ENCODE results near the gene H2BK1. TPM values are rescaled to one million over a fixed set of nuclear protein-coding genes. Genes with fewer than 3 reads are reported as not detected.

H2BK1 gene
- total RNA-seq, 1 donor from 2014 or later: not detected

DNA sequence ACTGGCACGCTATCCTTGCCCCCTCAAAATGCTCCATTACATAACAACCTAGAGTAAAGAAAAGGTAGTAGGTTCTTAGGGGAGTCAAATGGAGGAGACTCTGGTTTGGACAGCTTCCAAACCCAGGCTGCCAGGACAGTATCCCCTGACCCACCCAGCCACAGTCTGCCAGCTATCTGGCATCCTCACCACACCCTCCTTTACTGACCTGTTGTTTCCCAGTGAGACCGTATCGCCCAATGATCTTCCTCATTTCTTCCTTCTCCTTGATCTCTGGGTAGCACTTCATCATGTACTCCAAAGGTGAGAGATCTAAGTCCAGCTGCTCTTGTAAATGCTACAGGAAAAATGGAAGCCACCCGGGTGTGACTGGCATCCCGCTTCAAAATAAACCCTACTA is 5.1 kb upstream of the H2BK1 start:
- intact Hi-C loops (cut with DNase I): no loop called here
- Histone ChIP-seq H3K4me3 (no peak overlapping the region), H3K27me3 (no peaks in the 10 kb centered on the region), H3K36me3 (peaks cover 69 to 81% of the 10 kb centered on the region in 2 donors), H3K4me1 (no peaks in the 10 kb centered on the region), H3K27ac (no peak overlapping the region), H3K9me3 (no peaks in the 10 kb centered on the region)
- TF ChIP-seq, protein P1, sequence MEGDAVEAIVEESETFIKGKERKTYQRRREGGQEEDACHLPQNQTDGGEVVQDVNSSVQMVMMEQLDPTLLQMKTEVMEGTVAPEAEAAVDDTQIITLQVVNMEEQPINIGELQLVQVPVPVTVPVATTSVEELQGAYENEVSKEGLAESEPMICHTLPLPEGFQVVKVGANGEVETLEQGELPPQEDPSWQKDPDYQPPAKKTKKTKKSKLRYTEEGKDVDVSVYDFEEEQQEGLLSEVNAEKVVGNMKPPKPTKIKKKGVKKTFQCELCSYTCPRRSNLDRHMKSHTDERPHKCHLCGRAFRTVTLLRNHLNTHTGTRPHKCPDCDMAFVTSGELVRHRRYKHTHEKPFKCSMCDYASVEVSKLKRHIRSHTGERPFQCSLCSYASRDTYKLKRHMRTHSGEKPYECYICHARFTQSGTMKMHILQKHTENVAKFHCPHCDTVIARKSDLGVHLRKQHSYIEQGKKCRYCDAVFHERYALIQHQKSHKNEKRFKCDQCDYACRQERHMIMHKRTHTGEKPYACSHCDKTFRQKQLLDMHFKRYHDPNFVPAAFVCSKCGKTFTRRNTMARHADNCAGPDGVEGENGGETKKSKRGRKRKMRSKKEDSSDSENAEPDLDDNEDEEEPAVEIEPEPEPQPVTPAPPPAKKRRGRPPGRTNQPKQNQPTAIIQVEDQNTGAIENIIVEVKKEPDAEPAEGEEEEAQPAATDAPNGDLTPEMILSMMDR (IDR thresholded peaks at IDR 0.05): no peak
- DNase-seq (ENCODE audit: low spot score in 2 of 2): no peak

DNA sequence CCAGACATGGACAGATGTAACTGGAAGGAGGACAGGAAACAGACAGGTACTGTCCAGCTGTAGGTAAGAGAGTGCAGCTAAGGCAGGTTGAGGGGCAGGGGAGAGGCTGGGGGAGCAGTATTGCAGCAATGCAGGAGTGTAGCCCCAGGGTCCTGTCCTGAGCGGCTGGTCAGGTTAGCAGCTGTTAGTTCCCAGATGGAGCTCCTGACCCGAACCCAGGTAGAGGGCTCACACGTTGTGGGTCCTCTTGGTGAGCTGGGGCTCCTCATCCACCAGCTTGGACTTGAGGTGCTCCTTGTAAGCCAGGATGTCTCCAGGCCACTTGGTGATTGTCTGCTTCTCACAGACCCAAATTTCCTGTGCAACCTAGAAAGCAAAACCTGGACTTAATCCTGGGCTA is 3.5 kb upstream of the H2BK1 start:
- no peak overlapping the region for H3K27ac ChIP-seq
- no peak for DNase-seq (ENCODE audit: low spot score in 2 of 2)
- intact Hi-C loops (cut with DNase I): no loop called here
- TF ChIP-seq, protein P1 (IDR thresholded peaks at IDR 0.05): no peak
- H3K9me3 ChIP-seq: no peaks in the 10 kb centered on the region
- H3K36me3 ChIP-seq: peaks cover 53 to 66% of the 10 kb centered on the region in 2 donors
- no peaks in the 10 kb centered on the region for H3K27me3 ChIP-seq
- no peak overlapping the region for H3K4me3 ChIP-seq
- no peaks in the 10 kb centered on the region for H3K4me1 ChIP-seq

DNA sequence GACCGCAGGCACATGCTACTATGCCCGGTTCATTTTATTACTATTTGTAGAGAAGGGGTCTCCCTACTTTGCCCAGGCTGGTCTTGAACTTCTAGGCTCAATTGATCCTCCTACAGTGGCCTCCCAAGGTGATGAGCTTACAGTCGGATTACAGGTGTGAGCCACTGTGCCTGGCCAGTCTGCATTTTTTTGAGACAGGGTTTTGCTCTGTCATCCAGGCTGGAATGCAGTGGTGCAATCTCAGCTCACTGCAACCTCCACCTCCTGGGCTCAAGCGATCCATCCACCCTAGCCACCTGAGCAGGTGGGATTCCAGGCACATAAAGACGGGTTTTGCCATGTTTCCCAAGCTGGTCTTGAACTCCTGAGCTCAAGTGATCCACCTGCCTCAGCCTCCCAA is 2.3 kb upstream of the H2BK1 start:
- intact Hi-C loops (cut with DNase I): no loop called here
- Histone ChIP-seq H3K27me3 (no peaks in the 10 kb centered on the region), H3K4me1 (no peaks in the 10 kb centered on the region), H3K9me3 (no peaks in the 10 kb centered on the region), H3K4me3 (no peak overlapping the region), H3K27ac (no peak overlapping the region), H3K36me3 (peaks cover 42 to 54% of the 10 kb centered on the region in 2 donors)
- DNase-seq (ENCODE audit: low spot score in 2 of 2): no peak
- TF ChIP-seq, protein P1 (IDR thresholded peaks at IDR 0.05): no peak

DNA sequence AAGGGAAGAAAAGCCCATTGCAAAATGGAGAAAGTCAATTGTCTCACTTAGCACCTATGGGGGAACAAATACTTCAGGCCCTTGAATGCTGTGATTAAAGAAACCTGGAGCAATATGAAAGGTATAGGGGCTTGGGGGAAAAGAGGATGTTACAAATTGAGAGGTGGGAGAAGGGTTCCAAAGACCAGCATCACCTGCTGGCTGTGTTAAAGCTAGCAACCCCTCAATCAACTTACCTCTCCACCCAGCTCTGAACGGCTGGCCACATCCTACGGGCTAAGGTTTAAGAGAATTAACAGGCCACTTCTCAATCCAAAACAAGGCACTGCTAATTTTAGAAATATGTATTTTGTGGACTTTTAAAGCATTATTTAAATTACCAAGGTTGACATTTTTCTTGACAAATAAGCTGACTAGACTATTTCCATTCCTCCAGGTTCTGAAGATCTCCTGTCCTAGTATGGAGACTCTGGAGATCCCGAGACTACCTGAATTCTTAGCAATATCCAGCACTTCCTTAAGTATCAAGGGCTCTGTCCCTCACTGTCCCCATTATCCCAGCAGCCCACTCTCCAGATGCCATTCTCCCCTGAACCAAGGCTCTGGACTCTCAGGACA is 976 bp upstream of the H2BK1 start:
- H3K36me3 ChIP-seq: peaks cover 31 to 40% of the 10 kb centered on the region in 2 donors
- no peak overlapping the region for H3K27ac ChIP-seq
- DNase-seq (ENCODE audit: low spot score in 2 of 2): no peak
- H3K9me3 ChIP-seq: no peaks in the 10 kb centered on the region
- TF ChIP-seq, protein P1 (IDR thresholded peaks at IDR 0.05): no peak
- H3K27me3 ChIP-seq: no peaks in the 10 kb centered on the region
- no peak overlapping the region for H3K4me3 ChIP-seq
- H3K4me1 ChIP-seq: no peaks in the 10 kb centered on the region
- intact Hi-C loops (cut with DNase I): no loop called here

DNA sequence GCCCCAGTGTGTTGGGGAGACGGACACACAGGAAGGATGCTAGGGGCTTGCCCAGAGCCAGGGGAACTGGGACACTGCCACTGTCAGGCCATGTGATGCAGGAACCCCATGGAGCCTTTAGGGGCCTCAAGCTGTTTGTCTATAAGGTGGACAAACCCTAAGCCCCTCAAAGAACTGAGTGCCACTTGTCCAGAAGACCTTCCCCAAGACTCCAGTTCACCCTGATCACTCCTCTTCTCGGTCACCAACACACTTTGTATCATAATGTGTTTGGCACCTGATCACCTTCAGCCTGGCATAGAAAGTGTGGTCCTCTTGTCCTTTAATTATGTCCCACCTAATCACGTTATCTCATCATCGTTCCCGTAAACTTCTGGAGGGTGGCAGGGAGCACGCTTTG is 700 bp downstream of the H2BK1 start:
- Histone ChIP-seq H3K4me1 (no peaks in the 10 kb centered on the region), H3K9me3 (no peaks in the 10 kb centered on the region), H3K36me3 (peaks cover 14 to 23% of the 10 kb centered on the region in 2 donors), H3K27me3 (no peaks in the 10 kb centered on the region), H3K27ac (no peak overlapping the region), H3K4me3 (no peak overlapping the region)
- DNase-seq (ENCODE audit: low spot score in 2 of 2): no peak
- TF ChIP-seq, protein P1 (IDR thresholded peaks at IDR 0.05): no peak
- intact Hi-C loops (cut with DNase I): no loop called here

All from ascending aorta (tissue), 2 donors.